Osteocyte (in vitro differentiated cells): ENCODE data around the gene CCDC197. TPM values are rescaled to one million over a fixed set of nuclear protein-coding genes. Genes with fewer than 3 reads are reported as not detected.

ENCODE experiments used
- DNase-seq: peaks from one replicate; pipeline ENCODE4 v3.0.0; 2021; ENCODE audit warnings: mixed read lengths; ENCODE audit not compliant: unreplicated experiment; ENCODE audit errors: extremely low spot score
- H3K27ac Mint-ChIP-seq: one replicate; pipeline ENCODE4 v1.8.0; 2021; ENCODE audit warnings: mild to moderate bottlenecking, mixed read lengths; ENCODE audit not compliant: unreplicated experiment
- H3K27me3 Mint-ChIP-seq: one replicate; pipeline ENCODE4 v1.8.0; 2021; ENCODE audit warnings: mixed read lengths; ENCODE audit not compliant: unreplicated experiment
- H3K36me3 Mint-ChIP-seq: one replicate; pipeline ENCODE4 v1.8.0; 2021; ENCODE audit warnings: mixed read lengths; ENCODE audit not compliant: unreplicated experiment
- H3K4me1 Mint-ChIP-seq: one replicate; pipeline ENCODE4 v1.8.0; 2021; ENCODE audit warnings: mixed read lengths; ENCODE audit not compliant: unreplicated experiment
- H3K4me3 Mint-ChIP-seq: one replicate; pipeline ENCODE4 v1.8.0; 2021; ENCODE audit warnings: mild to moderate bottlenecking, moderate library complexity, mixed read lengths; ENCODE audit not compliant: unreplicated experiment
- H3K9me3 Mint-ChIP-seq: one replicate; pipeline ENCODE4 v1.8.0; 2021; ENCODE audit warnings: mixed read lengths; ENCODE audit not compliant: unreplicated experiment
- CTCF ChIP-seq: fragments of 200-600 bp; sonication (generic); IDR thresholded peaks from 2 replicates; pipeline ENCODE4 v1.5.0; 2021; ENCODE audit warnings: antibody characterized with exemption, mild to moderate bottlenecking, moderate library complexity
- total RNA-seq: library from RNA; stranded (reverse); gene quantifications from 2 replicates; pipeline ENCODE4 v1.2.1, GENCODE V29; 2021

CCDC197 gene
- total RNA-seq, 1 donor from 2014 or later, result not detected

DNA sequence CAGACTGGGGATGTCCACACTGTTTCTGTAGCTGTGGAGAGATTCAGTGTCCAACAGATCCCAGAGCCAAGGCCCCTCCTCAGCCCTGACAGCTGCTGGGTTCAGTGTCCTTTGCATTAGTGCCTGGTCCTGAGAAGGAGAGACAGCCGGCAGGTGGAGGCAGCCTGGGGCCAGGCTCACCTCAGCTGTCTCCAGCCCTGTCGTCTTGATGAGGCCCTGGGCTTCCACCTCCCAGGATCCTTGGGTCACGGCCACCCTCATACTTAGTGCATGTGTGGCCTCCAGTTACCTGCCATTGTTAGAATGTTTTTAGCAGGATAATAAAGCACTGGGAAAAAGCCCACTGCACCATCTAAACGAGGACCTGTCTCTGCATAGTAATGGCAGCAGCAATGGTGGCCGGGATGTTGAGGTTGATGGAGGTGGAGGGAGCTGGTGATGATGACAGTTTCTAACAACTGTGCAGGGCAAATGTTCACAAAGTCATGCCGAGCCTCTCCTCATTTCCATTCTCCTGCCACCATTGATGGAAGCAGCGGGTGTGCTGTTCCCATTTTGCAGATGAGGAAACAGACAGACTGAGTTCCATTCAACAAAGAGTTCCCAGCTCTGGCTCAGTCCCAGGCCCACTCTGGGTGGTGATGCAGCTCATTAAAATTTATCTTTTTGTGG is 38.4 kb upstream of the CCDC197 start:
- DNase-seq, result no peak
- no peak for TF ChIP-seq CTCF
- Mint-ChIP-seq H3K4me1 (peaks cover 32% of the 10 kb centered on the region), H3K4me3 (no peak overlapping the region), H3K27me3 (peaks cover 12% of the 10 kb centered on the region), H3K27ac (no peak overlapping the region), H3K36me3 (no peaks in the 10 kb centered on the region), H3K9me3 (no peaks in the 10 kb centered on the region)

- Mint-ChIP-seq H3K4me1 (peaks cover 28% of the 10 kb centered on the region), H3K27me3 (peaks cover 12% of the 10 kb centered on the region), H3K9me3 (no peaks in the 10 kb centered on the region), H3K27ac (no peak overlapping the region), H3K36me3 (no peaks in the 10 kb centered on the region), H3K4me3 (no peak overlapping the region)
- TF ChIP-seq CTCF, result no peak
- DNase-seq, result no peak
Observed at GRCh38 chr14:93959239-93960107, 37.6 kb upstream of the CCDC197 start.

DNA sequence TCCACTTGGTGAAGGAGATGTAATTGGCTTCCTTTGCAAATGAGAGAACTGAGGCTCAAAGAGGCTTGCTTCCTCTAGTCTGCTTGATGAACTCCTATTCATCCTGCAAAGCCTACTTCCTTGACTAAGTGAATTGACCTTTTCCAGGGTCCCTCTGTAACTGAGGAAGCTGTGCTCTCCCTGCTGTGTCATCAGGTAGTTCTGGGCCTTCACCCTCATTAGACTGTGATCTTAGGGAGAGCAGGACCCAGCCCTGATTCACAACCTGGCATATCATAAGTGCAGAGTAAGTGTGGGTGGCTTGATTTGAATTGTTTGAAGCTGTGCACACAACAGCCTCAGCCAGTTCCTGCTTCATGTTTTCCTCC is 37.0 kb upstream of the CCDC197 start:
- no peak overlapping the region for H3K4me3 Mint-ChIP-seq
- H3K27me3 Mint-ChIP-seq, result peaks cover 6% of the 10 kb centered on the region
- no peak for TF ChIP-seq CTCF
- peaks cover 29% of the 10 kb centered on the region for H3K4me1 Mint-ChIP-seq
- no peak overlapping the region for H3K27ac Mint-ChIP-seq
- H3K36me3 Mint-ChIP-seq, result no peaks in the 10 kb centered on the region
- peaks cover 2% of the 10 kb centered on the region for H3K9me3 Mint-ChIP-seq
- no peak for DNase-seq

DNA sequence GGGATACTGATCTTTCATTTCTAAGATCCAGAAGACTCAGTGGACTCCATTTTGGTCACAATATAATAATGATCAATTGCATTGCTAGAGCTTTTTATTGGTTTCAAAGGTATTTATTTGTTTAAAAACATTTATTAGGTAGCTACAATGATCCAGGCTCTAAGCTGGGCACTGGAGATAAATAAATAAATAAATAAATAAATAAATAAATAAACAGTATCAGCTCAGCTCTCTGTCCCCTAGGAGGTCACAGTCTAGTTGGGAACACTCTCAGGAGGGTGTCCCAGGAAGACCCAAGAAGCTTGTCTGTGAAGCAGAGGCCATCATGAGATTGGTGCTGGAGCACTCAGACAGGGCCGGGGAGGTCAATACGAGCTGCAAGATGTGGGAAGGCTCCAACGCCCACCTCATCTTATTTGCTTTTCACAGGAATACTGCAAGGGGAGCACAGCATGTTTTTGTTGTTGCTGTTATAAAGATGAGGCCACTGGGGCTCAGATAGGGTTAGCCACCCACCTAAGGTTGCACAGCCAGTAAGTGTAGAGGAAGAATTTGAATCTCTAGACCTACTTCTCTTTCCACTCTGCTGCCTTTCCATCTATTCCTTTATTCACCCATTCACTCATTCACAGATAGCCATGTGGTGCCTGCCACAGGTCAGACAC is 36.2 kb upstream of the CCDC197 start:
- Mint-ChIP-seq H3K27me3 (peaks cover 5% of the 10 kb centered on the region), H3K9me3 (peaks cover 5% of the 10 kb centered on the region), H3K4me3 (no peak overlapping the region), H3K4me1 (peaks cover 36% of the 10 kb centered on the region), H3K27ac (no peak overlapping the region), H3K36me3 (no peaks in the 10 kb centered on the region)
- TF ChIP-seq CTCF, result no peak
- DNase-seq, result no peak

GRCh38 chr14:93961620-93962019 is 35.5 kb upstream of the CCDC197 start:
- Mint-ChIP-seq H3K9me3 (peaks cover 5% of the 10 kb centered on the region), H3K27ac (no peak overlapping the region), H3K4me3 (no peak overlapping the region), H3K27me3 (peaks cover 3% of the 10 kb centered on the region), H3K4me1 (peaks cover 35% of the 10 kb centered on the region), H3K36me3 (no peaks in the 10 kb centered on the region)
- no peak for DNase-seq
- TF ChIP-seq CTCF, result no peak
